ENCODE measurements around the gene CNFN. TPM values are rescaled to one million over a fixed set of nuclear protein-coding genes. Genes with fewer than 3 reads are reported as not detected.

The CNFN gene
- total and polyA plus RNA-seq, 5 experiments from 2014 or later = 0.44 to 0.88 (median 0.68) TPM; not detected in 2

DNA sequence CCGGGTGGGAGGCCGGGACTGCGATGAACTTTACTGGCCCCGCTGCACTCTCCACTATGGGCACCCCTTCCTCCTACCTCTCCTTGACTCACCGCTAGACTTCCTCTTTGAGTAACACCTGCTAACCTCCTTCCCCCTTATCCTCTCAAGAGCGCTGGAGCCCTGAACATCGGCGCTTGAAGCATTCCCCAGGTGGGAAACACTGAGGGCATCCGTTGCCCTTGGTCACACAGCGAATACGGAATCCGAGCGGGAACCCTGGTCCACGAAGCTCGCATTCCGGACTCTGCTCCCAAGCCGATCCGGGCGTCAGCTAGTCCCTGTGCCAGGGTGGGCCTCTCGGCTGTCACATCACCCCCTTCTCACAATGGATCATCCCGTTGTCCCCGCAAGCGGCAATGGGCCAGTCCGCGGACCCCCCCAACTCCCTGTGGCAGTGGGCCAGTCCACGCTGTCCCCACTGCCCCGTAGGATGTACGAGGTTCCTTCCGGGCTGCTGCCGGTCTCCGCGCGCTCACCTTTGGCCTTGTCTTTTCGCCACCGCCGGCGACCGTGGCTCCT, 32.9 kb upstream of the CNFN start:
- peak overlapping the region; percentile 94 to 100 (median 97) for H3K4me3 Mint-ChIP-seq
- H3K36me3 Mint-ChIP-seq = peaks cover 0 to 5% (median 0%) of the 10 kb centered on the region in 3 donors
- DNase-seq (peak in 9 of 10 donors; percentile 30 to 83 (median 63)), ATAC-seq (peak; percentile 48 to 49)
- H3K9me3 Mint-ChIP-seq = no peaks in the 10 kb centered on the region
- POLR2A ChIA-PET = interaction anchor here (0.6 to 1.8 kb wide), 7 partner anchors 17 to 547 kb away, joined by 3 to 13 read pairs (median 5); partner anchors contain the start of gene CEACAM1
- no peaks in the 10 kb centered on the region for H3K27me3 Mint-ChIP-seq
- H3K4me1 Mint-ChIP-seq = peaks cover 35 to 50% (median 45%) of the 10 kb centered on the region in 4 donors
- H3K27ac Mint-ChIP-seq = peak overlapping the region; percentile 89 to 96 (median 94)

- Mint-ChIP-seq H3K36me3 (peaks cover 0 to 8% (median 0%) of the 10 kb centered on the region in 3 donors), H3K27ac (peak overlapping the region; percentile 89 to 96 (median 94)), H3K4me1 (peaks cover 33 to 50% (median 45%) of the 10 kb centered on the region in 4 donors), H3K9me3 (no peaks in the 10 kb centered on the region), H3K4me3 (peak overlapping the region; percentile 94 to 100 (median 97)), H3K27me3 (no peaks in the 10 kb centered on the region)
- DNase-seq (no peak), ATAC-seq (no peak)
- POLR2A ChIA-PET = interaction anchor here (0.9 to 1.8 kb wide), 5 partner anchors 18 to 106 kb away, joined by 3 to 13 read pairs (median 6); partner anchors contain the start of gene CEACAM1
Measured at GRCh38 chr19:42422092-42422900, 32.2 kb upstream of the CNFN start.

DNA sequence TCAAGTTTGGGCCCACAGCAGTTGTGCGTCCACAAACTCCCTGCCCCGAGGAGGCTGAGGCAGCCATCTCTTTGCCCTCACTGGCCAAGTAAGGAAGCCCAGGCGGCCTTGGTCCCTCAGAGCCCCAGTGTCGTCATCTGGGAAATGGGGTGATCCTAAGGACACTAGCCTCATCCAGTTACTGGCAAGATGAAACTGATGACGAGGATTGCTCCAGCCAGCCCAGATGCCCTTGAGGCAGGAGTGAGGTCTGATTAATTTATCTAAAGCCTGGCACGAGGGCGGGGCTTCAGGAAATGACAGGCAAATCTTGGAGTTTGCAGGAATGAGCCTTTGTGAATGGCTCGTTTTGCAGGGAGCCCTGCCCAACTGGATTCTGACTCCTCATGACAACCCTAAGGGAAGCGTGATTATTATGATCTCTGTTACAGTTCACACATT, 31.5 kb upstream of the CNFN start:
- H3K9me3 Mint-ChIP-seq = no peaks in the 10 kb centered on the region
- peak in 1 of 10 donors; percentile 22 for DNase-seq
- H3K27me3 Mint-ChIP-seq = no peaks in the 10 kb centered on the region
- POLR2A ChIA-PET = interaction anchor here (1.7 kb wide), 1 partner anchor 25 kb away, joined by 4 read pairs; no protein-coding TSS in a partner anchor
- H3K36me3 Mint-ChIP-seq = peaks cover 0 to 10% (median 0%) of the 10 kb centered on the region in 3 donors
- ATAC-seq = no peak
- H3K4me3 Mint-ChIP-seq = peak overlapping the region; percentile 22 to 100 (median 97)
- peak overlapping the region in 5 of 10 donors; percentile 37 to 96 (median 43) for H3K27ac Mint-ChIP-seq
- H3K4me1 Mint-ChIP-seq = peaks cover 33 to 50% (median 45%) of the 10 kb centered on the region in 4 donors

DNA sequence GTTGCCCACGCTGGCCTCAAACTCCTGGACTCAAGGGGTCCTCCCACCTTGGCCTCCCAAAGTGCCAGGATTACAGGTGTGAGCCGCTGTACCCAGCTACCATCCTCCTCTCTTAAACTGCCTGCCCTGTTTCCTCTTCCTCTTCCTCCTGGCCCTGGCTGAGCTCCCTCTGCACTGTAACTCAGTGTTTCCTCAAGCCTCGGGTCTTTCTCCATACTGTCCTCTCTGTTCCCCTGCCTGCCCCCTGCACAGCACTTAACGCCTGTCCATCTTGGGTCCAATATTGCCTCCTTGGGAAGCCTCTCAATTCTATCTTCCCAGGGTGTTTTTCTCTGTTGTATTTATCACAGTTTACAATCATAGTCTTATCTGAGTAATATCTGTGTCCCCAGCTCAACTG, 31.0 kb upstream of the CNFN start:
- ATAC-seq = no peak
- Mint-ChIP-seq H3K4me3 (peak overlapping the region in 8 of 10 donors; percentile 33 to 99 (median 78)), H3K4me1 (peaks cover 33 to 50% (median 45%) of the 10 kb centered on the region in 4 donors), H3K27me3 (no peaks in the 10 kb centered on the region), H3K9me3 (no peaks in the 10 kb centered on the region), H3K27ac (peak overlapping the region in 5 of 10 donors; percentile 35 to 86 (median 37)), H3K36me3 (peaks cover 0 to 10% (median 0%) of the 10 kb centered on the region in 3 donors)
- POLR2A ChIA-PET = interaction anchor here (0.8 to 1.7 kb wide), 2 partner anchors 12 to 24 kb away, joined by 3 to 4 read pairs; no protein-coding TSS in a partner anchor
- no peak for DNase-seq

DNA sequence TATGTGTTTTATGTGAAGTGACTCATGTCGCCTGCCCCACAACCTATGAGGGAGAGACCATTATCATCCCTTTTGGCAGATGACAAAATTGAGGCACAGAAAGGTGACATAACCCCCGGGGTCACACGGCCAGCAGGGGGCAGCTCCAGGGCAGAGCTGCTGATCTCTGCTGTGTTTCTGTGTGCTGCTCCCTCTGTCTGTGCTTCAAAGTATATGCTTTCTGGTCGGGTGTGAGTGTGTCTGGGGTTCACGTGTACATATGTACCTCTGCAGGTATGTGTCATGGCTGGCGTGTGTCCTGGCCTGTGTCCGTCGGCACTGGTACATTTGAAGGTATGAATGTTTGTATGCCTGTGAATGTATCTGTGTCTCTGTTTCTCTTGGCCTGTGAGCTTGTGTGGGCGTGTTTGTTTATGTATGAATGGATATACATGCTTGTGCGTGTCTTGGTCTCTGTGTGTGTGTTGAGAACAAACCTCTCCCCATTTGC, 30.0 kb upstream of the CNFN start:
- H3K36me3 Mint-ChIP-seq = peaks cover 0 to 18% (median 0%) of the 10 kb centered on the region in 3 donors
- peak; percentile 48 to 84 (median 64) for DNase-seq
- POLR2A ChIA-PET = interaction anchor here (0.7 to 1.7 kb wide), 4 partner anchors 8 to 23 kb away, joined by 3 to 7 read pairs (median 4); no protein-coding TSS in a partner anchor
- peak overlapping the region in 5 of 10 donors; percentile 8 to 86 (median 50) for H3K27ac Mint-ChIP-seq
- peak overlapping the region in 5 of 10 donors; percentile 0 to 70 (median 34) for H3K4me3 Mint-ChIP-seq
- H3K4me1 Mint-ChIP-seq = peaks cover 33 to 50% (median 45%) of the 10 kb centered on the region in 4 donors
- no peaks in the 10 kb centered on the region for H3K27me3 Mint-ChIP-seq
- peak; percentile 10 to 22 for ATAC-seq
- no peaks in the 10 kb centered on the region for H3K9me3 Mint-ChIP-seq

- ATAC-seq = no peak
- peak in 1 of 10 donors; percentile 31 for DNase-seq
- peaks cover 0 to 24% (median 0%) of the 10 kb centered on the region in 3 donors for H3K36me3 Mint-ChIP-seq
- no peaks in the 10 kb centered on the region for H3K27me3 Mint-ChIP-seq
- POLR2A ChIA-PET = interaction anchor here (0.7 to 1.6 kb wide), 2 partner anchors 8 to 19 kb away, joined by 4 to 7 read pairs; no protein-coding TSS in a partner anchor
- H3K4me1 Mint-ChIP-seq = peaks cover 30 to 46% (median 41%) of the 10 kb centered on the region in 4 donors
- no peak overlapping the region for H3K27ac Mint-ChIP-seq
- no peak overlapping the region for H3K4me3 Mint-ChIP-seq
- H3K9me3 Mint-ChIP-seq = no peaks in the 10 kb centered on the region
Measured at GRCh38 chr19:42419309-42419708, 29.2 kb upstream of the CNFN start.

DNA sequence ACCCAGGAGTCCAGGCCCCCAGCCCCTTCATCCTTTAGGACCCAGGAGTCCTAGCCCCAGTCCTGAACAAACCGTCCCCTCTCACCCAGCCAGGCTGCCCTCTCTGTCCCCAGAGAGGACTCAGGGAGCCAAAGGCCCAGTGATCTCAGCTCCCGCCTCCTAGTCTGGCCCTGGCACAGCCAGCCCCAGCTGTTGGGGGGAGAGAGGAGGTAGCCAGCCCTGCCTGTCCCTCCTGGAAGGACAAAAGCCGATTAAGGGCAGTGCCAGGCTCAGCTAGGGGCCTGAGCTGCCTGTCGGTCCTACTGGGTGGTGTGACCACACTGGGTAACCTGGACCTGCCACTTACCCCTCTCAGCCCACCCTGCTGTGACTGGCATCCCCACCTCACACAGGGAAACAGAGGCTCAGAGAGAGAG, 22.6 kb upstream of the CNFN start:
- Mint-ChIP-seq H3K27me3 (no peaks in the 10 kb centered on the region), H3K36me3 (peaks cover 0 to 35% (median 0%) of the 10 kb centered on the region in 3 donors), H3K4me1 (peaks cover 1 to 17% (median 11%) of the 10 kb centered on the region in 4 donors), H3K27ac (no peak overlapping the region), H3K4me3 (no peak overlapping the region), H3K9me3 (no peaks in the 10 kb centered on the region)
- POLR2A ChIA-PET = no interaction called here
- ATAC-seq = no peak
- peak in 1 of 10 donors; percentile 52 for DNase-seq

DNA sequence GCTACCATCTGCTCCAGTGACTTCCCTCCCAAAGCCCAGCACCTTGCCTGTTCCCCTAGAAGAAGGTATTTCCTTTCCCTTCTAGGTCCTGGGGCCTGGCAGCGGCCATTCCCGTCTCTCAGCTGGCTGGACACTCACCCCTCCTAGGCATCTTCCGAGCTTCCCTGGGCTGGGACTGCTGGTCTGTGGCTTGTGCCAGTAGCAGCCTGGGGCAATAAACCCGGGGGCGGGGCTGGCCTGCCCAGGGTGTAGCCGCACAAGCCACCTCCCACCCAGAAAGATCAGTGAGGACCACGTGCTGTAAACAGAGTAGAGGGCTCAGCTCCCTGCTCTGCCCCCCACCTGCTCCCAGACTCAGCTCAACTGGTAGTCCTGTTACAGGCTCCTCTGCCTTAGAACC, 22.1 kb upstream of the CNFN start:
- DNase-seq = peak in 1 of 10 donors; percentile 19
- no peak for ATAC-seq
- H3K27me3 Mint-ChIP-seq = no peaks in the 10 kb centered on the region
- no peaks in the 10 kb centered on the region for H3K9me3 Mint-ChIP-seq
- peak overlapping the region in 3 of 10 donors; percentile 23 to 62 (median 56) for H3K27ac Mint-ChIP-seq
- no peak overlapping the region for H3K4me3 Mint-ChIP-seq
- peaks cover 1 to 17% (median 11%) of the 10 kb centered on the region in 4 donors for H3K4me1 Mint-ChIP-seq
- H3K36me3 Mint-ChIP-seq = peaks cover 0 to 35% (median 0%) of the 10 kb centered on the region in 3 donors
- POLR2A ChIA-PET = interaction anchor here (0.6 kb wide), 1 partner anchor 88 kb away, joined by 3 read pairs; no protein-coding TSS in a partner anchor

- H3K9me3 Mint-ChIP-seq = no peaks in the 10 kb centered on the region
- no peaks in the 10 kb centered on the region for H3K27me3 Mint-ChIP-seq
- ATAC-seq (no peak), DNase-seq (peak in 1 of 10 donors; percentile 13)
- H3K4me1 Mint-ChIP-seq = peaks cover 1 to 17% (median 11%) of the 10 kb centered on the region in 4 donors
- POLR2A ChIA-PET = interaction anchor here (0.6 kb wide), 1 partner anchor 88 kb away, joined by 3 read pairs; no protein-coding TSS in a partner anchor
- H3K27ac Mint-ChIP-seq = peak overlapping the region in 5 of 10 donors; percentile 23 to 79 (median 56)
- no peak overlapping the region for H3K4me3 Mint-ChIP-seq
- peaks cover 0 to 39% (median 0%) of the 10 kb centered on the region in 3 donors for H3K36me3 Mint-ChIP-seq
Measured at GRCh38 chr19:42411581-42412178, 21.6 kb upstream of the CNFN start.

DNA sequence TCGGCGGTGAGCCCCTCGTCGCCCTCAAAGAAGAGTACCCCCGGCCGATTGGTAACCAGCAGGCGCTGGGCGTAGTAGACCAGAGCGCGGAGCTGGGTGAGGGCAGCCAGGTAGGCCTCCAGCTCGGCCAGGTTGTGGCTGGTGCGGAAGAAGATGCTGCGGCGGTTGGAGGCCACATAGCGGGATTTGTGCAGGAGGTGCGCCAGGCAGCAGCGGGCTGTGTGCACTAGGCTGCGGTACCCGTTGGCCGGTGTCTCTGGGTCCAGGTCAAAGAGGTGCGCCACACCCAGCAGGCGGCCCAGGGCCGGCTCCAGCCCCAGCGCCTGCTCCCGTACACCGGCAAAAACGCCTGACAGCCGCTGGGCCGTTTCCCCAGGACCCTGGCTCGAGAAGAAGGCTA, 20.3 kb upstream of the CNFN start:
- ATAC-seq = no peak
- no peaks in the 10 kb centered on the region for H3K27me3 Mint-ChIP-seq
- H3K36me3 Mint-ChIP-seq = peaks cover 0 to 41% (median 0%) of the 10 kb centered on the region in 3 donors
- no peaks in the 10 kb centered on the region for H3K9me3 Mint-ChIP-seq
- peaks cover 1 to 17% (median 11%) of the 10 kb centered on the region in 4 donors for H3K4me1 Mint-ChIP-seq
- no peak overlapping the region for H3K27ac Mint-ChIP-seq
- POLR2A ChIA-PET = no interaction called here
- H3K4me3 Mint-ChIP-seq = no peak overlapping the region
- peak in 1 of 10 donors; percentile 9 for DNase-seq

DNA sequence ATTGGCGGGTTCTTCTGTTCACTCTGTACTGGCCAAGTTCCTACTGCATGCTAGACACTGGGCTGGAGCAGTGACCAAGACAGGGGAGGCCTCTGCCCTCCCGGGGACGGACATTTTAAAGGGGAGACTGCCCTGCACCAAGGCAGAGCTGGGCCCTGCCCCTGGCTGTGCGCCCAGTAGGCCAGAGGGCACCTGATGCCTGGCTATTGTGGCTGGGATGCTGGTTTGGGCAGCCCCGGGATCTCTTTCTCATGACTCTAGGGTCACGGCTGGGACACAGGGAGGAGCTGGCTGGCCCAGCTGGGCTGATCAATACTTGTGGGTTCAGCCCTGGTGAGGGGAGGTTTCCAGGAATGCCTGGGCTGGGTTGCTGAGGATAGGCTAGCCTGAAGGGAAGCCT, 19.4 kb upstream of the CNFN start:
- POLR2A ChIA-PET = interaction anchor here (0.7 kb wide), 1 partner anchor 656 kb away, joined by 3 read pairs; no protein-coding TSS in a partner anchor
- Mint-ChIP-seq H3K4me1 (peaks cover 1 to 17% (median 11%) of the 10 kb centered on the region in 4 donors), H3K36me3 (peaks cover 0 to 39% (median 0%) of the 10 kb centered on the region in 3 donors), H3K27me3 (no peaks in the 10 kb centered on the region), H3K9me3 (no peaks in the 10 kb centered on the region), H3K4me3 (no peak overlapping the region), H3K27ac (peak overlapping the region in 3 of 10 donors; percentile 18 to 55 (median 52))
- peak in 1 of 10 donors; percentile 36 for DNase-seq
- ATAC-seq = no peak
